Endothelial cell of umbilical vein (primary cell): ENCODE data around the gene B2M. TPM values are rescaled to one million over a fixed set of nuclear protein-coding genes. Genes with fewer than 3 reads are reported as not detected.
"Not testable (repeated sequence)": the region's sequence is repeated elsewhere in the genome, so short reads cannot be mapped to it uniquely, and the experiment has no call there.

Experiments used
- BruUV-seq: library from RNA; stranded (reverse); fragments of 400-500 nt; replicated peaks from 2 replicates; lab custom pipeline; 2021; lab: Mats Ljungman, UMichigan
- CTCF ChIA-PET: fragments of 300-600, 350-600 bp; sonication (Branson Sonifier 250); formaldehyde crosslinking; loops from one replicate; lab custom pipeline; 2021; ENCODE audit warnings: antibody characterized with exemption, inconsistent platforms; lab: Charles Lee
- POLR2A ChIA-PET: fragments of 300-600, 350-600 bp; sonication (Branson Sonifier 250); formaldehyde crosslinking; loops from one replicate; lab custom pipeline; 2021; ENCODE audit warnings: antibody characterized with exemption, inconsistent platforms; lab: Charles Lee
- DNase-seq: peaks from one replicate; pipeline ENCODE4 v3.0.0-alpha.2; 2011; ENCODE audit warnings: low read depth, low spot score
- FAIRE-seq: peaks from 2 replicates; lab custom pipeline; 2011; peaks lifted over from hg19 to GRCh38; lab: Jason Lieb, UNC
- H2AFZ ChIP-seq: 2 replicates; pipeline ENCODE4 v1.6.0; 2012; ENCODE audit warnings: low read depth, low read length, control low read depth, inconsistent platforms
- H3K27ac ChIP-seq: 2 replicates; pipeline ENCODE4 v1.5.1; 2011; ENCODE audit warnings: low read depth, mild to moderate bottlenecking, control low read depth, low read length, moderate library complexity; ENCODE audit not compliant: insufficient read depth
- H3K27me3 ChIP-seq, 2 experiments: 2 replicates each; pipeline versions ENCODE4 v1.6.0 to v1.6.1; 2011; ENCODE audit warnings: low read length in 2 of 2, mixed read lengths in 1 of 2; ENCODE audit not compliant: control insufficient read depth in 2 of 2, insufficient read depth in 2 of 2
- H3K36me3 ChIP-seq, 2 experiments: 2 replicates in 1 of 2; 3 replicates in 1 of 2; pipeline ENCODE4 v1.5.1; 2011; ENCODE audit warnings: low read length in 2 of 2, mild to moderate bottlenecking in 1 of 2, moderate library complexity in 1 of 2; ENCODE audit not compliant: control insufficient read depth in 2 of 2, insufficient read depth in 2 of 2; ENCODE audit errors: extremely low read depth in 1 of 2
- H3K4me1 ChIP-seq: 3 replicates; pipeline ENCODE4 v1.5.1; 2011; ENCODE audit warnings: mild to moderate bottlenecking, low read length; ENCODE audit not compliant: control insufficient read depth, insufficient read depth; ENCODE audit errors: extremely low read depth
- H3K4me2 ChIP-seq: 2 replicates; pipeline ENCODE4 v1.6.1; 2011; ENCODE audit warnings: low read length, control low read depth, mixed read lengths; ENCODE audit not compliant: insufficient read depth
- H3K4me3 ChIP-seq, 3 experiments: fragments of 200-600 bp in 1 of 3; sonication (generic), shearing (Covaris generic) in 1 of 3; replicated peaks in 1 of 3; 2 replicates each; pipeline ENCODE4 v1.5.1; 2011 to 2016; ENCODE audit warnings: control low read depth in 3 of 3, low read length in 3 of 3, mild to moderate bottlenecking in 2 of 3, inconsistent platforms in 1 of 3, low read depth in 1 of 3, moderate library complexity in 1 of 3; ENCODE audit not compliant: insufficient read depth in 1 of 3
- H3K79me2 ChIP-seq: 2 replicates; pipeline ENCODE4 v1.6.0; 2012; ENCODE audit warnings: low read length, inconsistent platforms; ENCODE audit not compliant: control insufficient read depth, insufficient read depth
- H3K9ac ChIP-seq: replicated peaks from 2 replicates; pipeline ENCODE3; 2011; ENCODE audit warnings: low read length, control low read depth; ENCODE audit not compliant: insufficient read depth; ENCODE audit errors: extremely low read depth
- H3K9me1 ChIP-seq: replicated peaks from 3 replicates; pipeline ENCODE4 v1.6.0; 2011; ENCODE audit warnings: mild to moderate bottlenecking, low read length; ENCODE audit not compliant: control insufficient read depth, insufficient read depth; ENCODE audit errors: extremely low read depth
- H3K9me3 ChIP-seq: replicated peaks from 2 replicates; pipeline ENCODE4 v1.5.1; 2012; ENCODE audit warnings: low read length, inconsistent platforms; ENCODE audit not compliant: control insufficient read depth, insufficient read depth
- H4K20me1 ChIP-seq: replicated peaks from 2 replicates; pipeline ENCODE3; 2011; ENCODE audit warnings: mild to moderate bottlenecking, low read length; ENCODE audit not compliant: control insufficient read depth, insufficient read depth; ENCODE audit errors: extremely low read depth
- EZH2 ChIP-seq: IDR thresholded peaks from 2 replicates; pipeline ENCODE4 v1.6.1; 2012; ENCODE audit warnings: borderline replicate concordance, low read depth, mild to moderate bottlenecking, moderate library complexity, low read length, inconsistent platforms; ENCODE audit not compliant: severe bottlenecking
- FOS ChIP-seq: IDR thresholded peaks from 2 replicates; pipeline ENCODE4 v1.6.1; 2011; ENCODE audit warnings: mild to moderate bottlenecking, low read length, moderate library complexity, borderline replicate concordance; ENCODE audit not compliant: insufficient read depth
- GATA2 ChIP-seq: IDR thresholded peaks from 2 replicates; pipeline ENCODE4 v1.7.0; 2011; ENCODE audit warnings: low read depth, mild to moderate bottlenecking, moderate library complexity, mixed read lengths, low read length; ENCODE audit not compliant: insufficient read length, insufficient read depth
- JUN ChIP-seq: IDR thresholded peaks from 2 replicates; pipeline ENCODE4 v1.6.1; 2011; ENCODE audit warnings: borderline replicate concordance, low read depth; ENCODE audit not compliant: insufficient read length, insufficient read depth
- MAX ChIP-seq: IDR thresholded peaks from 2 replicates; pipeline ENCODE4 v1.6.1; 2011; ENCODE audit not compliant: insufficient read depth, insufficient read length
- MYC ChIP-seq: IDR thresholded peaks from one replicate; pipeline ENCODE4 v1.6.1; 2011; ENCODE audit warnings: mild to moderate bottlenecking, low read depth, low read length
- POLR2A ChIP-seq: IDR thresholded peaks from 2 replicates; pipeline ENCODE4 v1.6.1; 2012; ENCODE audit warnings: low read depth, mild to moderate bottlenecking, control low read depth, low read length
- POLR2AphosphoS5 ChIP-seq: IDR thresholded peaks from 2 replicates; pipeline ENCODE4 v1.6.1; 2012; ENCODE audit warnings: low read depth, mild to moderate bottlenecking, control low read depth, low read length, moderate library complexity; ENCODE audit not compliant: insufficient read depth
- dilution Hi-C: fragments of 300-500 bp; cut with MboI; formaldehyde crosslinking; loops from one replicate; pipeline ENCODE4 v1.15.0; 2019; ENCODE audit warnings: low sequenced_read_pairs; ENCODE audit not compliant: extremely low pct_ligation_motif_present
- intact Hi-C: fragments of 100-400 bp; cut with micrococcal nuclease; formaldehyde crosslinking; loops from one replicate; pipeline ENCODE4 v1.10.0; 2022
- polyA plus RNA-seq, 4 experiments: library from polyadenylated mRNA; depleted of rRNA in 3 of 4; stranded (reverse) in 3 of 4; unstranded in 1 of 4; fragments of >200 nt; gene quantifications; 2 replicates each; pipeline versions ENCODE4 v1.2.1 to v1.2.3, GENCODE V29; 2011 to 2012; ENCODE audit warnings: missing spikeins in 1 of 4
- total RNA-seq: library from RNA; stranded (reverse); gene quantifications from 2 replicates; pipeline ENCODE4 v1.2.3, GENCODE V29; 2021
- TF ChIP-seq, protein P1 (sequence below), 2 donors: IDR thresholded peaks; 1 replicate in 1 of 2; 2 replicates in 1 of 2; pipeline ENCODE4 v1.5.1; 2011; ENCODE audit warnings: low read length in 2 of 2, mild to moderate bottlenecking in 2 of 2, moderate library complexity in 2 of 2, control low read depth in 1 of 2, inconsistent platforms in 1 of 2, low read depth in 1 of 2; ENCODE audit not compliant: insufficient read depth in 1 of 2; ENCODE audit errors: extremely low read depth in 1 of 2

B2M gene
- total and polyA plus RNA-seq, 2 donors (not counting 3 experiments of a cell fraction or from before 2014, with no cell fraction given) = 985 to 5,206 TPM

DNA sequence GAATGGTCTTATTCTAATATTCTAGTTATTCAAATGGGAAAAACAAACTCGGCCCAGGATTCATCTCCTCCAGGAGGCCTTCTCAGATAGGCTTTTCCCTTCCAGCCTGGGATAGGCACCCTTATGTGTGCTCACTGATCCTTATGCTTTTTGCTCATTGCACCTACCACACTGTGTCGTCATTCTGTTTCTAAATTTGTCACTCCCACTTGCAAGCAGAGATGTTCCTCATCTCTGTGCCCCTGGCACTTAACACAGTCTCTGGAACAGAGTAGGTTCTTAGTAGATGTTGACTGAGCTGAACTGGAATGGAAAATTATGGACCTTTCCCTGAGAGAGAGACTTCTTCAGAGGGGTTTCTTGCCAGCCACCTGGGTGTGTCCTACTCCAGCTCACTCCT, 29.1 kb upstream of the B2M start:
- Histone ChIP-seq H3K27me3 (peaks cover 24 to 40% of the 10 kb centered on the region in 2 experiments), H2AFZ (no peak overlapping the region), H3K4me1 (no peaks in the 10 kb centered on the region), H3K9me1 (no peaks in the 10 kb centered on the region), H3K4me2 (no peak overlapping the region), H3K9me3 (no peaks in the 10 kb centered on the region), H3K36me3 (no peaks in the 10 kb centered on the region), H3K27ac (no peak overlapping the region), H3K4me3 (no peak overlapping the region), H3K79me2 (no peaks in the 10 kb centered on the region), H3K9ac (no peak overlapping the region), H4K20me1 (no peaks in the 10 kb centered on the region)
- no TSS peak for BruUV-seq
- no peak for DNase-seq
- ChIA-PET CTCF (interaction anchor here (1.2 kb wide), 1 partner anchor 107 kb away, joined by 3 read pairs; no protein-coding TSS in a partner anchor), POLR2A (interaction anchor here (0.7 kb wide), 1 partner anchor 29 kb away, joined by 6 read pairs; the partner anchor contains the start of genes B2M and PATL2)
- no peak for TF ChIP-seq GATA2
- TF ChIP-seq FOS = no peak
- TF ChIP-seq POLR2AphosphoS5 = no peak
- no peak for TF ChIP-seq JUN
- TF ChIP-seq, protein P1, sequence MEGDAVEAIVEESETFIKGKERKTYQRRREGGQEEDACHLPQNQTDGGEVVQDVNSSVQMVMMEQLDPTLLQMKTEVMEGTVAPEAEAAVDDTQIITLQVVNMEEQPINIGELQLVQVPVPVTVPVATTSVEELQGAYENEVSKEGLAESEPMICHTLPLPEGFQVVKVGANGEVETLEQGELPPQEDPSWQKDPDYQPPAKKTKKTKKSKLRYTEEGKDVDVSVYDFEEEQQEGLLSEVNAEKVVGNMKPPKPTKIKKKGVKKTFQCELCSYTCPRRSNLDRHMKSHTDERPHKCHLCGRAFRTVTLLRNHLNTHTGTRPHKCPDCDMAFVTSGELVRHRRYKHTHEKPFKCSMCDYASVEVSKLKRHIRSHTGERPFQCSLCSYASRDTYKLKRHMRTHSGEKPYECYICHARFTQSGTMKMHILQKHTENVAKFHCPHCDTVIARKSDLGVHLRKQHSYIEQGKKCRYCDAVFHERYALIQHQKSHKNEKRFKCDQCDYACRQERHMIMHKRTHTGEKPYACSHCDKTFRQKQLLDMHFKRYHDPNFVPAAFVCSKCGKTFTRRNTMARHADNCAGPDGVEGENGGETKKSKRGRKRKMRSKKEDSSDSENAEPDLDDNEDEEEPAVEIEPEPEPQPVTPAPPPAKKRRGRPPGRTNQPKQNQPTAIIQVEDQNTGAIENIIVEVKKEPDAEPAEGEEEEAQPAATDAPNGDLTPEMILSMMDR (IDR thresholded peaks at IDR 0.05; ENCODE audit: extremely low read depth in 1 of 2, insufficient read depth in 1 of 2, low read depth in 1 of 2, low read length in 2 of 2) = no peak
- TF ChIP-seq POLR2A = no peak
- no peak for TF ChIP-seq EZH2
- no peak for TF ChIP-seq MYC
- no peak for TF ChIP-seq MAX
- intact Hi-C loops = no loop called here
- no peak for FAIRE-seq
- dilution Hi-C loops = no loop called here

DNA sequence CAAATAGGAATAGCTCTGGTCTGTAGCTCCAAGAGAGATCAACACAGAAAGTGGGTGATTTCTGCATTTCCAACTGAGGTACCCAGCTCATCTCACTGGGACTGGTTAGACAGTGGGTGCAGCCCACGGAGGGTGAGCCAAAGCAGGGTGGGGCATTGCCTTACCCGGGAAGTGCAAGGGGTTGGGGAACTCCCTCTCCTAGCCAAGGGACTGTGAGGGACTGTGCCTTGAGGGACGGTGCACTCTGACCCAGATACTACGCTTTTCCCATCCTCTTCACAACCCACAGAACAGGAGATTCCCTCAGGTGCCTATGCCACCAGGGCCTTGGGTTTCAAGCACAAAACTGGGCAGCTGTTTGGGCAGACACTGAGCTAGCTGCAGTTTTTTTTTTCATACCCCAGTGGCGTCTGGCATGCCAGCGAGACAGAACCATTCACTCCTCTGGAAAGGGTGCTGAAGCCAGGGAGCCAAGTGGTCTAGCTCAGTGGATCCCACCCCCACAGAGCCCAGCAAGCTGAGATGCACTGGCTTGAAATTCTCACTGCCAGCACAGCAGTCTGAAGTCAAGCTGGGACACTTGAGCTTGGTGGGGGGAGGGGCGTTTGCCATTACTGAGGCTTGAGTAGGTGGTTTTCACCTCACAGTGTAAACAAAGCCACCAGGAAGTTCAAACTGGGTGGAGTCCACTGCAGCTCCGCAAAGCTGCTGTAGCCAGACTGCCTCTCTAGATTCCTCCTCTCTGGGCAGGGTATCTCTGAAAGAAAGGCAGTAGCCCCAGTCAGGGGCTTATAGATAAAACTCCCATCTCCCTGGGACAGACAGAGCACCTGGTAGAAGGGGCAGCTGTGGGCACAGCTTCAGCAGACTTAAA, 28.3 kb upstream of the B2M start:
- H3K4me2 ChIP-seq, H2AFZ ChIP-seq, H3K9me3 ChIP-seq, intact Hi-C loops, BruUV-seq, H3K36me3 ChIP-seq, DNase-seq, H4K20me1 ChIP-seq, H3K4me1 ChIP-seq, FAIRE-seq, H3K4me3 ChIP-seq, H3K9me1 ChIP-seq, H3K9ac ChIP-seq, dilution Hi-C loops, H3K27ac ChIP-seq, POLR2A ChIA-PET, H3K79me2 ChIP-seq: not testable (repeated sequence)
- peaks cover 23 to 35% of the 10 kb centered on the region in 2 experiments for H3K27me3 ChIP-seq
- CTCF ChIA-PET = interaction anchor here (1.2 to 2.5 kb wide), 3 partner anchors 12 to 106 kb away, joined by 3 to 7 read pairs (median 6); partner anchors contain the start of gene SPG11
